Midbrain (tissue), 1 donor: ENCODE measurements around the gene GRAPL.
"Not testable (repeated sequence)": the region's sequence is repeated elsewhere in the genome, so short reads cannot be mapped to it uniquely, and the experiment has no call there.

ENCODE experiments used
- DNase-seq: peaks from one replicate; lab custom pipeline; 2025; lab: John Stamatoyannopoulos, UW

GRAPL gene

DNA sequence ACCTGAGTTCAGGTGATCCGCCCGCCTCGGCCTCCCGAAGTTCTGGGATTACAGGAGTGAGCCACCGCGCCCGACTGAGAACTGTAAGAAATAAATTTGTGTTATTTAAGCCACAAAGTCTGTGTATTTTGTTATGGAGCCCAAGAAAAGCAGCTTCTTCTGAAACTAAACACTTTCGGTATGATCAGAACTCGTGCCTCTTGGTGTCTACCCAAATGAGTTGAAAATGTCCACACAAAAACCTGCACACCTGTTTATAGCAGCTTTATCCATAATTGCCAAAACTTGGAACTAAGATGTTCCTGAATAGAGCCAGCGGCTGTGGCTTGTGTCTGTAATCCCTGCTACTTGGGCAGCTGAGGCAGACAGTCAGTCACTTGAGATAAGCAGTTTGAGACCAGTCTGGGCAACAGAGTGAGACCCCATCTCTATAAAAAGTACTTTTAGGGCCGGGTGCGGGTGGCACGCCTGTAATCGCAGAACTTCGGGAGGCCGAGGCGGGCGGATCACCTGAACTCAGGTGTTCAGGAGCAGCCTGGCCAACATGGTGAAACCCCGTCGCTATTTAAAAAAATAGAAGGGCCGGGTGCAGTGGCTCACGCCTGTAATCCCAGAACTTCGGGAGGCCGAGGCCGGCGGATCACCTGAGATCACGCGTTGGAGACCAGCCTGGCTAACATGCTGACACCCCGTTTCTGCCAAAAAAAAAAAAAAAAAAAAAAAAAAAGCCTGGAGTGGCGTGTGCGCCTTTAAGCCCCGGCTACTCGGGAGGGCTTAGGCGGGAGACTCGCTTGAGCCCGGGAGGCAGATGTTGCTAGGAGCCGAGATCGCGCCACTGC lies 61.7 kb downstream of the GRAPL start:
- not testable (repeated sequence) for DNase-seq

DNA sequence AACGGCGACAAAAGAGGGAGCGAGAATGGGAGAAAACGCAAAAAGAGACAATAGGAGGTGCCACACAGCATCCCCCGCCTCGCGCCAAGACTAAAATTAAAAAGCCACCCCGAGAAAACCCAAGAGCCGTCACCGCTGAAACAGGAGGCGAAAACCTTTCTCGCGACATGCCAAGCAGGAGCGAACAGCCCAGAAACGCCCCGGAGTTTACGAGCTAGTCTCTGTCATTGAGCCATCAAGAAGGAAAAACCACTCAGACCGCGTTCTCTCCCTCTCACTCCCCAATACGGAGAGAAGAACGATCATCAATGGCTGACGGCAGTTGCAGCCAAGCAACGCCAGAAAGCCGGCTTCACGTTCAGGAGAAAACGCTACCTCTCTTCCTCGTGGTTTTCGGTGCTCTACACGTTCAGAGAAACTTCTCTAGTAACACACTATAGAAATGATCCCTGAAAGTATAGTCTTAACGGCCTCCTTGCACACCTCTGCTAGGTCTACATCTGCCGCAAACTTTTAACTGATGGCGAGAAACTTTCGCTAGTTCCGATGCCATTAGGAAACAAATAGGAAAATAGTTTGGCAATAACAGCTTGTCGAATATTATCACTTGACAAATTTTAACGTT lies 62.5 kb downstream of the GRAPL start:
- not testable (repeated sequence) for DNase-seq

DNA sequence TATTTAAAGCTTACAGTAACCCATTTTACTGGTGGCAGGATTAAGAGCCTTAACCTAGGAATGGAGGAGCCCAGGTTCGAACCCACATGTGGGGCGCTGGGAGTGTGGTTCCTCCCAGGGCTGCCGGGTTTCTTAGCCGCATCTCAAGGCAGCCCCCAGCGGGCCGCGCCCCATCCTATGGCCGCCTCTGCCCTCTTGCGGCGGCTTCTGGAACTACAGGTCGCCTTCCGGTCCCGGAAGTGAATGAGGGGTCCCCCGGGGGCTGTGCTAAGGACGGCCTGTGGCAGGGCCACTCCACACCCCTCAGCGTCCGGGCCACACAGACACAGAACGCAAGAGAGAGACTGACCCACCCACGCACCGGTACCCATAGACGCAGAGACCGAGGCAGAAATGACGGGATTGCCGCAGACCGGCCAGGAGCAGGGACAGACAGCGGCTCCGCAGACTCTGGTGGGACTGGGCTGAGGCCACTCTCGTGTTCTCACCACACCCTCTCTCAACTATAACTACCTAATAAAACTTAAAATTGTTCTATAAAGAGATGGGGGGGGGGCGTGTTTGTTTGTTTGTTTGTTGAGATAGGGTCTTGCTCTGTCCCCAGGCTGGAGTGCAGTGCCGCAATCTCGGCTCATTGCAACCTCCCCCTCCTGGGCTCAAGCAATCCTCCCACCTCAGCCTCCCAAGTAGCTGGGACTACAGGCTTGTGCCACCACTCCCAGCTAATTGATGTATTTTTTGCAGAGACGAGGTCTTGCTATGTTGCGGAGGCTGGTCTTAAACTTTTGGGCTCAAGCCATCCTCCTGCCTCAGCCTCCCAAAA lies 69.2 kb downstream of the GRAPL start:
- DNase-seq: not testable (repeated sequence)

DNA sequence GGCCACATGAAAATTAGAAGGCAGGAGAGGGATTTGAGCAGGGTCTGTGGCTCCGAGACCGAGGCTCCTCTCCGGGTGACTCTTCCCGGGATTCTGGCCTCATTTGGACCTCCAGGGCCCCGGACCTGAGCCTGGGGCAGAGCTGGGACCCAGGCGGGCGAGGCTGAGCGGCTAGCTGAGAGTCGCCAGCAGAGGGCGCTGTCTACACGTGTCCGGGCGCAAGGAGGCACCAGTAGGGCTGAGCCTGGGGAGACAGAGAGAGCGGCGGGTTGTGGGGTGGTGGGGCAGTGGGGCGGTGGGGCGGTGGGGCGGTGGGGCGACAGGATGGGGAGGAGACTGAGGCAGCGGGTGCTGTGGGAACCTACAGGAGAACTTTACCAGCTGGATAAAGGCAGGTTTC lies 75.1 kb downstream of the GRAPL start:
- DNase-seq: not testable (repeated sequence)

DNA sequence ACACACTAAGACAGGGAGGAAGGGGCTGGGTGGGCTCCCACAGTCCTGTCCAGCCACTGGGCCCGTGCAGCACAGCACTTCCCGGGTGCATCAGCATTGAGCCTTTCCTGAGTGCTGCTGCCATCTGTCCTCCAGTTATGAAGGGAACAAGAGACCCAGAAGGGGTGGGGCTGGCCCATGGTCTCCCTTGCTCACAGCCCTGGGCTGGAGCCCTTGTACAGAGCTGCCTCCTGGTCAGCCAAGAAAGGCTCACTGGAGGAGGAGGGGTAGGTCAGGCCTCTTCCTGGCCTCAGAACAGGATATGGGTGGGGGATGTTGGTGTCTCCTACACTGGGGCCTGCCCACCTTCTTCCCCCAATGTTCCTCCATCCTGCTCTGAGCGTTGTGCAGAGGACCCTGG lies 76.0 kb downstream of the GRAPL start:
- DNase-seq: not testable (repeated sequence)
